ENCODE data around the gene ATXN1.
"Not testable (repeated sequence)": the region's sequence is repeated elsewhere in the genome, so short reads cannot be mapped to it uniquely, and the experiment has no call there.

Gene ATXN1

GRCh38 chr6:16468991-16469615 lies 292.2 kb downstream of the ATXN1 start:
- no peak for DNase-seq

- DNase-seq = no peak
These were observed 294.3 kb downstream of the ATXN1 start for GRCh38 chr6:16466800-16467553.

GRCh38 chr6:16464045-16464444 lies 297.2 kb downstream of the ATXN1 start:
- no peak for DNase-seq

GRCh38 chr6:16463246-16463645 lies 298.0 kb downstream of the ATXN1 start:
- not testable (repeated sequence) for DNase-seq

- DNase-seq = no peak
These were observed 299.8 kb downstream of the ATXN1 start for GRCh38 chr6:16461491-16461890.

GRCh38 chr6:16459472-16459871 lies 301.8 kb downstream of the ATXN1 start:
- not testable (repeated sequence) for DNase-seq

GRCh38 chr6:16452348-16452747 lies 308.9 kb downstream of the ATXN1 start:
- no peak for DNase-seq

- DNase-seq = no peak
These were observed 310.4 kb downstream of the ATXN1 start for GRCh38 chr6:16450821-16451220.

- no peak for DNase-seq
These were observed 311.0 kb downstream of the ATXN1 start for GRCh38 chr6:16450285-16450684.

- DNase-seq = no peak
These were observed 315.0 kb downstream of the ATXN1 start for GRCh38 chr6:16446273-16446672.

- no peak for DNase-seq
These were observed 319.2 kb downstream of the ATXN1 start for GRCh38 chr6:16442031-16442430.

GRCh38 chr6:16441262-16441661 lies 320.0 kb downstream of the ATXN1 start:
- no peak for DNase-seq

- no peak for DNase-seq
These were observed 320.5 kb downstream of the ATXN1 start for GRCh38 chr6:16440636-16441212.

- DNase-seq = no peak
These were observed 322.3 kb downstream of the ATXN1 start for GRCh38 chr6:16438718-16439591.

- DNase-seq = no peak
These were observed 323.3 kb downstream of the ATXN1 start for GRCh38 chr6:16437984-16438383.

GRCh38 chr6:16437095-16437494 lies 324.2 kb downstream of the ATXN1 start:
- no peak for DNase-seq

GRCh38 chr6:16436550-16436949 lies 324.7 kb downstream of the ATXN1 start:
- DNase-seq = no peak

- no peak for DNase-seq
These were observed 326.4 kb downstream of the ATXN1 start for GRCh38 chr6:16434885-16435284.

GRCh38 chr6:16433338-16433890 lies 327.8 kb downstream of the ATXN1 start:
- no peak for DNase-seq

- DNase-seq = no peak
These were observed 328.9 kb downstream of the ATXN1 start for GRCh38 chr6:16432075-16433032.

GRCh38 chr6:16431106-16431505 lies 330.2 kb downstream of the ATXN1 start:
- no peak for DNase-seq

Data from NCI-H2081 treated with DMSO at 0.1 percent for 48 hours (cell line).